Stimulated activated CD4-positive, alpha-beta T cell treated with anti-CD3 and anti-CD28 coated beads, Interleukin-1b, Interleukin-23, amount 100 ng/mL, for 24 hours (primary cell): ENCODE measurements around the gene SLTM.
"Not testable (repeated sequence)": the region's sequence is repeated elsewhere in the genome, so short reads cannot be mapped to it uniquely, and the experiment has no call there.

Source experiments
- DNase-seq, 4 experiments: peaks; one replicate each; pipeline ENCODE4 v3.0.0-alpha.2; 2020; ENCODE audit warnings: low read depth in 4 of 4, low spot score in 1 of 4

The SLTM gene

GRCh38 chr15:58877999-58878825 lies 55.3 kb downstream of the SLTM start:
- no peak for DNase-seq

GRCh38 chr15:58876306-58877106 lies 57.0 kb downstream of the SLTM start:
- no peak for DNase-seq

GRCh38 chr15:58875343-58875742 lies 58.1 kb downstream of the SLTM start:
- DNase-seq, result no peak

GRCh38 chr15:58873267-58873666 lies 60.2 kb downstream of the SLTM start:
- no peak for DNase-seq

GRCh38 chr15:58870451-58870850 lies 63.0 kb downstream of the SLTM start:
- no peak for DNase-seq

- no peak for DNase-seq
Measured at GRCh38 chr15:58867926-58868325, 65.6 kb downstream of the SLTM start.

- no peak for DNase-seq
Measured at GRCh38 chr15:58865425-58865880, 68.0 kb downstream of the SLTM start.

GRCh38 chr15:58864602-58865424 lies 68.7 kb downstream of the SLTM start:
- DNase-seq, result no peak

GRCh38 chr15:58862326-58862725 lies 71.2 kb downstream of the SLTM start:
- no peak for DNase-seq

- not testable (repeated sequence) for DNase-seq
Measured at GRCh38 chr15:58856621-58857020, 76.9 kb downstream of the SLTM start.

GRCh38 chr15:58856086-58856485 lies 77.4 kb downstream of the SLTM start:
- DNase-seq, result no peak

GRCh38 chr15:58854593-58854992 lies 78.9 kb downstream of the SLTM start:
- no peak for DNase-seq

- DNase-seq, result no peak
Measured at GRCh38 chr15:58852347-58852746, 81.1 kb downstream of the SLTM start.

- DNase-seq, result not testable (repeated sequence)
Measured at GRCh38 chr15:58851205-58851604, 82.3 kb downstream of the SLTM start.

- DNase-seq, result no peak
Measured at GRCh38 chr15:58842713-58843396, 90.6 kb downstream of the SLTM start.

- no peak for DNase-seq
Measured at GRCh38 chr15:58840048-58840447, 93.4 kb downstream of the SLTM start.

- no peak for DNase-seq
Measured at GRCh38 chr15:58839485-58839884, 94.0 kb downstream of the SLTM start.

GRCh38 chr15:58833681-58834426 lies 99.6 kb downstream of the SLTM start:
- DNase-seq, result not testable (repeated sequence)

GRCh38 chr15:58830556-58830955 lies 102.9 kb downstream of the SLTM start:
- DNase-seq, result no peak
